K562 (cell line): ENCODE results near the gene MCFD2.

Source experiments
- EZH2 ChIP-seq: IDR thresholded peaks from 2 replicates; pipeline ENCODE4 v1.6.1; 2012; ENCODE audit warnings: low read depth, mild to moderate bottlenecking, inconsistent platforms, low read length, borderline replicate concordance
- NCOA2 ChIP-seq, 2 experiments: fragments of 450-650 bp; IDR thresholded peaks; 2 replicates each; pipeline ENCODE4 v1.6.1; 2018; ENCODE audit warnings: mild to moderate bottlenecking in 2 of 2, moderate library complexity in 1 of 2; ENCODE audit not compliant: partially characterized antibody in 2 of 2
- ZNF785 ChIP-seq: fragments of 250-450 bp; sonication (Bioruptor Pico); IDR thresholded peaks from 2 replicates; pipeline ENCODE4 v1.4.0; 2020; ENCODE audit warnings: mild to moderate bottlenecking
- TF ChIP-seq, protein P1 (sequence below): fragments of 450-650 bp; formaldehyde crosslinking; conservative IDR thresholded peaks from 2 replicates; pipeline ENCODE4 v1.4.0; 2022; ENCODE audit warnings: mild to moderate bottlenecking, missing genetic modification characterization

GRCh38 chr2:46893269-46893939 is 22.2 kb downstream of the MCFD2 start:
- TF ChIP-seq ZNF785: no peak
- TF ChIP-seq NCOA2 (IDR thresholded peaks at IDR 0.05; ENCODE audit: partially characterized antibody in 2 of 2): no peak
- TF ChIP-seq, protein P1, sequence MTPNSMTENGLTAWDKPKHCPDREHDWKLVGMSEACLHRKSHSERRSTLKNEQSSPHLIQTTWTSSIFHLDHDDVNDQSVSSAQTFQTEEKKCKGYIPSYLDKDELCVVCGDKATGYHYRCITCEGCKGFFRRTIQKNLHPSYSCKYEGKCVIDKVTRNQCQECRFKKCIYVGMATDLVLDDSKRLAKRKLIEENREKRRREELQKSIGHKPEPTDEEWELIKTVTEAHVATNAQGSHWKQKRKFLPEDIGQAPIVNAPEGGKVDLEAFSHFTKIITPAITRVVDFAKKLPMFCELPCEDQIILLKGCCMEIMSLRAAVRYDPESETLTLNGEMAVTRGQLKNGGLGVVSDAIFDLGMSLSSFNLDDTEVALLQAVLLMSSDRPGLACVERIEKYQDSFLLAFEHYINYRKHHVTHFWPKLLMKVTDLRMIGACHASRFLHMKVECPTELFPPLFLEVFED (CRISPR knock-in tag): no peak
- TF ChIP-seq EZH2: no peak
